Endodermal cell (in vitro differentiated cells): ENCODE data around the gene GNG12. TPM values are rescaled to one million over a fixed set of nuclear protein-coding genes. Genes with fewer than 3 reads are reported as not detected.

Source experiments
- DNase-seq: peaks from one replicate; pipeline ENCODE4 v3.0.0-alpha.2; 2017
- H3K27ac ChIP-seq: 2 replicates; pipeline ENCODE4 v1.5.1; 2013; ENCODE audit warnings: mild to moderate bottlenecking, low read depth, low read length, moderate library complexity
- H3K27me3 ChIP-seq: 2 replicates; pipeline ENCODE4 v1.6.1; 2013; ENCODE audit warnings: mild to moderate bottlenecking, low read length, moderate library complexity; ENCODE audit not compliant: insufficient read depth, control insufficient read depth, poor library complexity, severe bottlenecking
- H3K36me3 ChIP-seq: 2 replicates; pipeline ENCODE4 v1.7.0; 2013; ENCODE audit warnings: mild to moderate bottlenecking, low read length, moderate library complexity; ENCODE audit not compliant: control insufficient read depth, insufficient read depth
- H3K4me1 ChIP-seq: one replicate; pipeline ENCODE4 v1.7.0; 2013; ENCODE audit warnings: low read length; ENCODE audit not compliant: control insufficient read depth, insufficient read depth
- H3K4me3 ChIP-seq: 2 replicates; pipeline ENCODE4 v1.5.1; 2013; ENCODE audit warnings: mild to moderate bottlenecking, low read length, moderate library complexity
- H3K9ac ChIP-seq: 2 replicates; pipeline ENCODE4 v1.6.1; 2013; ENCODE audit warnings: mild to moderate bottlenecking, low read length, moderate library complexity; ENCODE audit not compliant: poor library complexity, severe bottlenecking; ENCODE audit errors: extremely low read depth
- H3K9me3 ChIP-seq: 2 replicates; pipeline ENCODE4 v1.6.1; 2013; ENCODE audit warnings: mild to moderate bottlenecking, low read length, moderate library complexity; ENCODE audit not compliant: control insufficient read depth
- H3K27ac Mint-ChIP-seq: 2 replicates; pipeline ENCODE4 v1.8.0; 2020; ENCODE audit warnings: mixed read lengths
- H3K27me3 Mint-ChIP-seq: 2 replicates; pipeline ENCODE4 v1.8.0; 2021; ENCODE audit warnings: mild to moderate bottlenecking, mixed read lengths; ENCODE audit not compliant: insufficient read depth
- H3K36me3 Mint-ChIP-seq: 2 replicates; pipeline ENCODE4 v1.8.0; 2020; ENCODE audit warnings: low read depth, mixed read lengths
- H3K4me1 Mint-ChIP-seq: 2 replicates; pipeline ENCODE4 v1.8.0; 2020; ENCODE audit warnings: mixed read lengths
- H3K4me3 Mint-ChIP-seq: 2 replicates; pipeline ENCODE4 v1.8.0; 2020; ENCODE audit warnings: mild to moderate bottlenecking, moderate library complexity, mixed read lengths
- H3K9me3 Mint-ChIP-seq: 2 replicates; pipeline ENCODE4 v1.8.0; 2020; ENCODE audit warnings: mild to moderate bottlenecking, mixed read lengths
- WGBS, 2 experiments: methylation state at CpG; one replicate each; pipeline versions ENCODE4 v1.1.5 to v1.1.7; 2013; ENCODE audit warnings: missing lambda C conversion rate in 2 of 2, mixed read lengths in 1 of 2; ENCODE audit not compliant: insufficient coverage in 1 of 2, insufficient read length in 1 of 2; 5-methylcytosine and 5-hydroxymethylcytosine counted together
- total RNA-seq, 2 donors: library from RNA; stranded (reverse); fragmentation: NEBNext Ultra II Directional in 1 of 2; extraction: Animal tissue kit (Norgen Biotek cat#: 25700) in 1 of 2; gene quantifications; 2 replicates in 1 of 2; 3 replicates in 1 of 2; pipeline ENCODE4 v1.2.1, GENCODE V29; 2021
- TF ChIP-seq, protein P1 (sequence below): fragments of 200-600 bp; sonication (generic); conservative IDR thresholded peaks from 2 replicates; pipeline ENCODE4 v1.5.0; 2021; ENCODE audit warnings: antibody characterized with exemption, mild to moderate bottlenecking

The GNG12 gene
- total RNA-seq, 2 donors from 2014 or later, result 7.7 to 9.2 TPM

- H3K4me3 ChIP-seq, result no peak overlapping the region
- H3K27me3 Mint-ChIP-seq, result no peaks in the 10 kb centered on the region
- DNase-seq, result no peak
- 79 to 93% methylated on average over 4 of the region's 4 CpGs for WGBS, 2 experiments
- no peak overlapping the region for H3K4me3 Mint-ChIP-seq
- peaks cover 8% of the 10 kb centered on the region for H3K9me3 Mint-ChIP-seq
- TF ChIP-seq, protein P1, sequence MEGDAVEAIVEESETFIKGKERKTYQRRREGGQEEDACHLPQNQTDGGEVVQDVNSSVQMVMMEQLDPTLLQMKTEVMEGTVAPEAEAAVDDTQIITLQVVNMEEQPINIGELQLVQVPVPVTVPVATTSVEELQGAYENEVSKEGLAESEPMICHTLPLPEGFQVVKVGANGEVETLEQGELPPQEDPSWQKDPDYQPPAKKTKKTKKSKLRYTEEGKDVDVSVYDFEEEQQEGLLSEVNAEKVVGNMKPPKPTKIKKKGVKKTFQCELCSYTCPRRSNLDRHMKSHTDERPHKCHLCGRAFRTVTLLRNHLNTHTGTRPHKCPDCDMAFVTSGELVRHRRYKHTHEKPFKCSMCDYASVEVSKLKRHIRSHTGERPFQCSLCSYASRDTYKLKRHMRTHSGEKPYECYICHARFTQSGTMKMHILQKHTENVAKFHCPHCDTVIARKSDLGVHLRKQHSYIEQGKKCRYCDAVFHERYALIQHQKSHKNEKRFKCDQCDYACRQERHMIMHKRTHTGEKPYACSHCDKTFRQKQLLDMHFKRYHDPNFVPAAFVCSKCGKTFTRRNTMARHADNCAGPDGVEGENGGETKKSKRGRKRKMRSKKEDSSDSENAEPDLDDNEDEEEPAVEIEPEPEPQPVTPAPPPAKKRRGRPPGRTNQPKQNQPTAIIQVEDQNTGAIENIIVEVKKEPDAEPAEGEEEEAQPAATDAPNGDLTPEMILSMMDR, result no peak
- no peak overlapping the region for H3K27ac Mint-ChIP-seq
- H3K36me3 Mint-ChIP-seq, result no peaks in the 10 kb centered on the region
- H3K27ac ChIP-seq, result no peak overlapping the region
- H3K36me3 ChIP-seq, result no peaks in the 10 kb centered on the region
- H3K9me3 ChIP-seq, result peaks cover 7% of the 10 kb centered on the region
- no peak overlapping the region for H3K9ac ChIP-seq
- peaks cover 16% of the 10 kb centered on the region for H3K4me1 Mint-ChIP-seq
- H3K27me3 ChIP-seq, result no peaks in the 10 kb centered on the region
- H3K4me1 ChIP-seq, result no peaks in the 10 kb centered on the region
These were observed 12.0 kb downstream of the GNG12 start for GRCh38 chr1:67821263-67821662.

DNA sequence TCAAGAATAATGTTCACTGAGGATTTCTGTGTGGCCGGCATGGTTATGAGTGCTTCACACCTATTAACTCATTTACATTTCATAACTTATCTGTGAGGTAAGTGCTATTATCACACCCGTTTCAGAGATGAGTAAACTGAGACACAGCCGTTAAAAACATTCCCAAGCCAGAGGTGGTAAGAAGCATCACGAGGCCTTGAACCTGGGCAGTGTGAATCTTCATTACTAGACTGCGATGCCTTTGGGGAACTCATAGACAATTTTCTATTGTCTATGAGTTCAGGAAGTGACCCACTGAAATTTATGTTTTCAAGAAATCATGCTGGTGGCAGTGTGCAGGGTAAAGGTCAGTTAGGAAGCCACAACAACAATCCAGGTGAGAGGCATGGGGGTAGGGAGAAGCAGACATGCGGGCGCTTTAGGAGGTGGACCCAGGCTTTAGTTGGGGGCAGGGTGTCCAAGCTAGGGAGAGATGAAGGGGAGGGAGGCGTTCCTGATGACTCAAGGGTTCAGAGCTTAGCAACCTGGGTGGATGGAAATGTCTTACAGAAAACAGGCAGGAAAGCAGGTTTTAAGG lies 14.5 kb downstream of the GNG12 start:
- H3K4me1 ChIP-seq, result no peaks in the 10 kb centered on the region
- no peak overlapping the region for H3K9ac ChIP-seq
- no peak overlapping the region for H3K27ac ChIP-seq
- Mint-ChIP-seq H3K4me1 (peaks cover 20% of the 10 kb centered on the region), H3K4me3 (no peak overlapping the region), H3K9me3 (peaks cover 8% of the 10 kb centered on the region), H3K27me3 (peaks cover 2% of the 10 kb centered on the region), H3K27ac (no peak overlapping the region), H3K36me3 (no peaks in the 10 kb centered on the region)
- H3K27me3 ChIP-seq, result no peaks in the 10 kb centered on the region
- no peak overlapping the region for H3K4me3 ChIP-seq
- TF ChIP-seq, protein P1, result no peak
- WGBS, 2 experiments, result 92 to 95% methylated on average over 6 to 8 of the region's 8 CpGs
- H3K36me3 ChIP-seq, result no peaks in the 10 kb centered on the region
- no peak for DNase-seq
- H3K9me3 ChIP-seq, result peaks cover 7% of the 10 kb centered on the region

DNA sequence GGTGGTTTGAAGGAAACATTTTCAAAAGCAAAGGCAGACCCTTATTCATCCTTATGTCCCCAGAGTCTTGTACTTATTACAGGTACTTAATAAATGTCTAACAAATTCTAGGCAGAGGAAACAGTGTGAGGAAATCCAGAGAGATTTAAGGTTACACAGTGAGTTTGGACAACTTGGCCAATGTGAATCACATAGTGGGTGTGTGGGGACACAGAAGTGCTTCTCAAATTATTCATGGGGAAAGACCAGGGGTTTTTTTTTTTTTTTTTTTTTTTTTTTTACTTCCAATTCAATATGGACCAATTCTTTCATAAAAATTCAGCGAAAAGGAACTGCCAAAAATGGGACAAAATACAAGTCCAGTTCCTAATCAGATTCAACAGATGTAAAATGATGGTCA lies 15.1 kb downstream of the GNG12 start:
- 100% methylated on average over 1 of the region's 1 CpG; no CpG with 5 or more reads in 1 of the 2 experiments for WGBS, 2 experiments
- H3K9me3 Mint-ChIP-seq, result peaks cover 8% of the 10 kb centered on the region

More for the DNA sequence above, 15.1 kb downstream of the GNG12 start:
- H3K9me3 ChIP-seq, result peaks cover 7% of the 10 kb centered on the region
- H3K36me3 Mint-ChIP-seq, result no peaks in the 10 kb centered on the region
- no peak overlapping the region for H3K4me3 ChIP-seq
- H3K36me3 ChIP-seq, result no peaks in the 10 kb centered on the region
- no peak for DNase-seq
- no peak overlapping the region for H3K9ac ChIP-seq
- no peaks in the 10 kb centered on the region for H3K4me1 ChIP-seq
- peaks cover 2% of the 10 kb centered on the region for H3K27me3 Mint-ChIP-seq
- H3K27me3 ChIP-seq, result no peaks in the 10 kb centered on the region
- H3K4me3 Mint-ChIP-seq, result no peak overlapping the region
- TF ChIP-seq, protein P1, result no peak
- H3K4me1 Mint-ChIP-seq, result peaks cover 17% of the 10 kb centered on the region
- no peak overlapping the region for H3K27ac ChIP-seq
- no peak overlapping the region for H3K27ac Mint-ChIP-seq
